ENCODE data around the gene DAB2.

DNA sequence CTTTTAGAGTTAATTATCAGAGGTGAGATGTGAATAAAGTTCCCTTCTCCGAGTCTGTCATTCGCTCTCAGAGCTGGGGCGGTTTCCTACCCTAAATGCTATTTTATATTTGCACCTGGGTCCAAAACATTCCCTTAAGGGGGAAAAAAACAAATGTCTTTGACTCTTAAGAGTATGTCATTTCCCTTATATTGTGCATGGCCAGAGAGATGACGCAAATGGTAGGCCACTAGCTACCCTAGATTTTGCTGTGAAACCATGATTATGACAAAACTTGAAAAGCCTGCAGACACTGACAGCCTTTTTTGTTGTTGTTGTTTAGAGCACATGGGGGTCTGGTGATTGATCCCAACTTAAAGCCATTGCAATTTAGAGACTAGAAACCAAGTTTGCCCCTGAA lies 12.8 kb downstream of the DAB2 start:
- TF ChIP-seq ZFX (IDR thresholded peaks at IDR 0.05) (no peak), CEBPB (IDR thresholded peaks at IDR 0.05; ENCODE audit: low read depth) (no peak), POLR2A (IDR thresholded peaks at IDR 0.05; ENCODE audit: borderline replicate concordance, extremely low read depth, insufficient read depth, insufficient read length) (no peak), YY1 (IDR thresholded peaks at IDR 0.05; ENCODE audit: extremely low read depth, insufficient replicate concordance, low read depth, low read length) (no peak), EZH2 (IDR thresholded peaks at IDR 0.05) (no peak), TCF7L2 (IDR thresholded peaks at IDR 0.05; ENCODE audit: borderline replicate concordance, extremely low read depth, insufficient read depth, insufficient read length) (no peak), EZH2phosphoT487 (IDR thresholded peaks at IDR 0.05; ENCODE audit: borderline replicate concordance) (no peak), ZNF274 (IDR thresholded peaks at IDR 0.05; ENCODE audit: low read depth, low read length) (no peak), POLR2AphosphoS5 (IDR thresholded peaks at IDR 0.05; ENCODE audit: low read depth, low read length) (no peak)
- TF ChIP-seq, protein P1, sequence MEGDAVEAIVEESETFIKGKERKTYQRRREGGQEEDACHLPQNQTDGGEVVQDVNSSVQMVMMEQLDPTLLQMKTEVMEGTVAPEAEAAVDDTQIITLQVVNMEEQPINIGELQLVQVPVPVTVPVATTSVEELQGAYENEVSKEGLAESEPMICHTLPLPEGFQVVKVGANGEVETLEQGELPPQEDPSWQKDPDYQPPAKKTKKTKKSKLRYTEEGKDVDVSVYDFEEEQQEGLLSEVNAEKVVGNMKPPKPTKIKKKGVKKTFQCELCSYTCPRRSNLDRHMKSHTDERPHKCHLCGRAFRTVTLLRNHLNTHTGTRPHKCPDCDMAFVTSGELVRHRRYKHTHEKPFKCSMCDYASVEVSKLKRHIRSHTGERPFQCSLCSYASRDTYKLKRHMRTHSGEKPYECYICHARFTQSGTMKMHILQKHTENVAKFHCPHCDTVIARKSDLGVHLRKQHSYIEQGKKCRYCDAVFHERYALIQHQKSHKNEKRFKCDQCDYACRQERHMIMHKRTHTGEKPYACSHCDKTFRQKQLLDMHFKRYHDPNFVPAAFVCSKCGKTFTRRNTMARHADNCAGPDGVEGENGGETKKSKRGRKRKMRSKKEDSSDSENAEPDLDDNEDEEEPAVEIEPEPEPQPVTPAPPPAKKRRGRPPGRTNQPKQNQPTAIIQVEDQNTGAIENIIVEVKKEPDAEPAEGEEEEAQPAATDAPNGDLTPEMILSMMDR (IDR thresholded peaks at IDR 0.05 in 2 of 3, conservative IDR thresholded peaks at IDR 0.05 in 1 of 3; ENCODE audit: borderline replicate concordance in 1 of 3, insufficient read depth in 1 of 3, low read depth in 2 of 3, low read length in 2 of 3) = no peak
- TF ChIP-seq, protein P2, sequence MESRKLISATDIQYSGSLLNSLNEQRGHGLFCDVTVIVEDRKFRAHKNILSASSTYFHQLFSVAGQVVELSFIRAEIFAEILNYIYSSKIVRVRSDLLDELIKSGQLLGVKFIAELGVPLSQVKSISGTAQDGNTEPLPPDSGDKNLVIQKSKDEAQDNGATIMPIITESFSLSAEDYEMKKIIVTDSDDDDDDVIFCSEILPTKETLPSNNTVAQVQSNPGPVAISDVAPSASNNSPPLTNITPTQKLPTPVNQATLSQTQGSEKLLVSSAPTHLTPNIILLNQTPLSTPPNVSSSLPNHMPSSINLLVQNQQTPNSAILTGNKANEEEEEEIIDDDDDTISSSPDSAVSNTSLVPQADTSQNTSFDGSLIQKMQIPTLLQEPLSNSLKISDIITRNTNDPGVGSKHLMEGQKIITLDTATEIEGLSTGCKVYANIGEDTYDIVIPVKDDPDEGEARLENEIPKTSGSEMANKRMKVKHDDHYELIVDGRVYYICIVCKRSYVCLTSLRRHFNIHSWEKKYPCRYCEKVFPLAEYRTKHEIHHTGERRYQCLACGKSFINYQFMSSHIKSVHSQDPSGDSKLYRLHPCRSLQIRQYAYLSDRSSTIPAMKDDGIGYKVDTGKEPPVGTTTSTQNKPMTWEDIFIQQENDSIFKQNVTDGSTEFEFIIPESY (IDR thresholded peaks at IDR 0.05; ENCODE audit: extremely low read depth, insufficient replicate concordance, low read length) = no peak
- TF ChIP-seq, protein P3, sequence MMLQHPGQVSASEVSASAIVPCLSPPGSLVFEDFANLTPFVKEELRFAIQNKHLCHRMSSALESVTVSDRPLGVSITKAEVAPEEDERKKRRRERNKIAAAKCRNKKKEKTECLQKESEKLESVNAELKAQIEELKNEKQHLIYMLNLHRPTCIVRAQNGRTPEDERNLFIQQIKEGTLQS (IDR thresholded peaks at IDR 0.05) = no peak

Measured in HCT116 (cell line).